HG03159 (cell line): ENCODE data around the gene MARVELD3.
"Not testable (repeated sequence)": the region's sequence is repeated elsewhere in the genome, so short reads cannot be mapped to it uniquely, and the experiment has no call there.

Source experiments
- ATAC-seq: cut with Tn5 transposase; IDR thresholded peaks from one replicate; pipeline ENCODE4 v1.9.1; 2021; ENCODE audit warnings: mild to moderate bottlenecking, moderate library complexity; ENCODE audit not compliant: unreplicated experiment

The MARVELD3 gene

DNA sequence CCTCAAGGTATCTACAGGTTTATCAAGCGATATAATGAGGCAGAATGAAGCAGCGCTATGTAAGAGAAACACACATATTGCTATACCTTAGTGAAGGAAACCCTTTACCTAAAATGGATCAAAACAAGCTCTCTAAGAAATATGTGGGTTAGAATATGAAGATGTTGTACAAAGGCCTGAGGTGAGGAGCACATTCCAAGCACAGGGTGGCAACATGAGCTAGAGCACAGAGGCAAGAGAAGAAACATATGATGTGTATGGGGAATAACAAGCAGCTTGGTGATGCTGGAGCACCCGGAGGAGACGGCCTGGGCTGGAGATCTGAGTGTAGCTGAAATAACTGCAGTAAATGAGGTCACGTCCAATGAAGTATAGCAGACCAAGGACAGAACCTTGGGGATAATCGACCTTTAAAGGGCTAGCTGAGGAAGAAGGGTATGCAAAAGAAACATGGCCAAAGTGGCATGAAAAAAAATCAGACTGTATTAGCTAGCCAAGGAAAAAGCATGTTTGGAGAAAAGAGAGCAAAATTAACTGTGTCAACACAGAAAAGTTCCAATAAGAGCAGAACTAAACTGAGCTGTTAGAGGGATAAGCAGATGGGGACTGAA, 44.0 kb downstream of the MARVELD3 start:
- no peak for ATAC-seq

DNA sequence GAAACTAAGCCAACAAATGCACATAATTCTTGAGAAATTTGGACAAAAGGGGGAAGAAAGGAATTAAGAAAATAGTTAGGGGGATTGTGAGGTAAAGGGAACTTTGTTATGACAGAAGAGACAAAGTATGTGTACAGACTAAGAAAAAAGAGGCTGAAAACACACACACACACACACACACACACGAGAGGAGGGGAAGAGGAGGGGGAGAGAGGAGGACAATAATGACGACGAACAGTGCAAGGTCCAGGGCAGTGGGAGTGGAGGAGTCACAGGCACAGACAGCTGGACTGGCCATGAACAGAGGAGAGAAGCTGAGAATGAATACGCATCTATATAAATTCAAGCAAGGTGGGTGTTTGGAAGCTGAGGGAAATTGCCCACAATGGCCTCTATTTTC, 44.6 kb downstream of the MARVELD3 start:
- no peak for ATAC-seq

DNA sequence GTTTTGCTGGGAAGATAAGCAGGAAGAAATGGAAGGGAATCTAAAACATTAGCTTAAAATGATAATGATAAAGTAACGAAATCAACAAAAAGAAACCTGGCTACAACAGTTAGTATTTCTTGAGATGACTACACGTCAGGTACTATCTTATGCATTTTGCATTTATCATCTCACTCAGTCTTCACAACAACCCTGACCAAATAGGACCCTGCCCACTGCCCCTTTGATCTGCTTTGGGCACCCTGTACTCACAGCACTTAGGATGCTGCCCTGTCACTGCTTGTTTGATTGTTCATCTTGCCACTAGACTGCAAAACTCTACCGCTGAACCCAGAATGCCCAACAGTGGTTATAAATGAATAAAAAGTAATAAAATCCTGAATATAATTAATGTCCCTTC, 45.2 kb downstream of the MARVELD3 start:
- no peak for ATAC-seq

DNA sequence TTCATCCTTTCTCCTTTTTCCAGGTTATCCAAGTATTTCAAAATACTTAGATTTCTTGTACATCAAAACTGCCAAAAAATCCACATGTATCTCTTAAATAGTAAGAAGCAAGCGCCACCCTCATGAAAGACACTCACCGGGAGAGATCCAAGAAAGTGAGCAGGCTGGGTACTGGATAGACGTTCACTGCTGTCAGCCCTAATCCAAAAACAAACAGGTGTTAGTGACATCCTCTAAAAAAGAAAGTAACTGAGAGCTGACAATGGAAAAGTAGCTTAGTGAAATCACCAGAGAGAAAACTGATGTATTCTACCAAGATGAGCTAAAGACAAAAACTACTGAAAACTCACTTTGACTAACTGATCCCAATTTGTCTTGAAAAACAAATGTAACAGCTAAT, 46.1 kb downstream of the MARVELD3 start:
- no peak for ATAC-seq

DNA sequence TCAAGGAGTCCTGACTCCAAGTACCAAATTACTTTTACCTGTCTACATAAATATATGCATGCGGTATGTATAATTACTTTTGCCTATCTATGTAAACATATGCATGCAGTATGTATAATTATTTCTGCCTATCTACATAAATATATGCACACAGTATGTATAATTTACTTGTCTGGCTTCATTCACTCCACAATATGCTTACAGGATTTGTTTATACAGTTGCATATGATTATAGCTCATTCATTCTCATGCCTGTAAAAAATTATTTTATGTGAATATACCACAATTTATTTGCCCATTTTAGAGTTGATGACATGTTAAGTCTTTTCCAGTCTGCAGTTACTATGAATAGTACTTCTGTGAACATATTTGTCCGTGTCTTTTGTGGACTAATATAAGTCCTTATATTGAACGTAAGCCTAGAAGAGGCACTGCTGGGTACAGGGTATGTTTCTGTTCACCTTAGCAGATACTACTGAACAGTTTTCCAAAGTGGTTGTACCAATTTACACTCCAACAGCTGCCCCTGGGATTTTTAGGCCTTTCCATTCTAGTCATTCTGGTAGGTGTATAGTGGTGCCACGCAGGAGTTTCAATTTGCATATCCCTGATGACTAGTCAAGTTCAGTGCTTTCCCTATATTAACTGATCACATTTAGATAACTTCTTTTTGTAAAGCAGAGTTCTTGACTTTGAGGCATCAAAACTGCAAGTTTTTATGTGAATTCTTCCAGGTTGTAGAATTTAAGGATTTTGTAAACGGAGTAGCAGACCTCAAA, 47.0 kb downstream of the MARVELD3 start:
- ATAC-seq: no peak

DNA sequence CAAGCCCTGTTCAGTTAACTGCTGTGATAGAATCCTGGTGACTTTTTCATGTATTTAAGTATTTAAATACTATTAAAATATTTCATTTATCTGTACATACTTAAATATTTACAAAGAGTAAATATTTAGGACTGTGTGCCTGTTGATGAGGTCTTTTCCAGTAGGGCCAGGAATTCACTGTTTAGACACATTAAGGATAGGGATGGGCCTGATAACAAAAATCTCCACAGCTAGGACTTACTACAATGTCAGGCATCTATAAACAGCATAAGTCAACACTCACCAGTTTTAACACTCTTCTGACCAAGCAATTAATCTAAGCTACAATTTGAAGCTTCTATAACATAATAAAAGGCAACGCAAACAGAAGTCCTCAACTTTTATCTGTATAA, 47.6 kb downstream of the MARVELD3 start:
- no peak for ATAC-seq

DNA sequence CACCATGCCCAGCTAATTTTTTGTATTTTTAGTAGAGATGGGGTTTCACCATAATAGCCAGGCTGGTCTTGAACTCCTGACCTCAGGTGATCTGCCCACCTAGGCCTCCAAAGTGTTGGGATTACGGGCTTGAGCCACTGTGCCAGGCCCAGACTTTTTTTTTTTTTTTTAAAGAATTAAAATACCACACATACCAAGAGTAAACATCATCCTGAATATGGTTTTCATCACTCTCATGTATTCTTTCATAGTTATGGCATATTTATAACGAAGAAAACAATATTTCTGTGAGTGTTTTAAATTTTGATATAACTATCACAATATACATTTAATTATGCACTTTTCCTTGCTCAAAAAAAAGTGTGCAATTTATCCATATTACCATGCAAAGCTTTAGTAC, 48.2 kb downstream of the MARVELD3 start:
- ATAC-seq: no peak

DNA sequence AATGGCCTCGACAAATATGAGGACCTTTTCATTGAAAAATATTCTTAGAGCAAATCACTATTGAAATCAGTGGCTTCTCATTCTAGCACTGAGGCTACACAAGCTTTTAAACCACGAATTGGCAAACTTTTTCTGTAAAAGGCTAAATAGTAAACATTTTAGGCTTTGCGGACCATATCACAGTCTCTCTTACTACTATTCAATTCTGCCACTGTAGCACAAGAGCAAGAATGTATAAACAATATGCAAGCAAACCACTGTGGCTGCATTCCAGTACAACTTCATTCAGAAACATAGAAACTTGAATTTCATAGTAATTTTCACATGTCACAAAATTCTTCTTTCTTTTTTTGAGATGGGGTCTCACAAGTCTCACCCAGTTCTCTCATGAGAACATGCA, 49.4 kb downstream of the MARVELD3 start:
- ATAC-seq: no peak

DNA sequence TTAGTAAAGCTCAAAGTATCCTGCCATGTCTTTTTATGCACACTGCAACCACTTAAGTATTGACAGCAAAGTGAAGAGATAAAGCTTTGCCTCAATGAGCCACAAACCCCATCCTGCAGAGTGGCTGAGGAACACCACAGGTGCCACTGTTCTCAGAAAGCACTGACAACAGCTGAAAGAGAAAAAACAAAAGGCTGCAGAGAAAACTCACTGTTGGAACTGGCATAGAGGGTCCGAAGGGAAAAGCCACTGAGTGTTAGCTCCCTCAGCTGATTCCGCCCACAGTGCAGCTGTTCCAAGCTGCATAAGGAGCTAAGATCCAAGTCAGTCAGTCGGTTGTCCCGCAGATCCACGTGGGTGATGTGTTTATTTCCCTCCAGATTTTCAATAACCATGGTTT, 50.3 kb downstream of the MARVELD3 start:
- ATAC-seq: no peak

DNA sequence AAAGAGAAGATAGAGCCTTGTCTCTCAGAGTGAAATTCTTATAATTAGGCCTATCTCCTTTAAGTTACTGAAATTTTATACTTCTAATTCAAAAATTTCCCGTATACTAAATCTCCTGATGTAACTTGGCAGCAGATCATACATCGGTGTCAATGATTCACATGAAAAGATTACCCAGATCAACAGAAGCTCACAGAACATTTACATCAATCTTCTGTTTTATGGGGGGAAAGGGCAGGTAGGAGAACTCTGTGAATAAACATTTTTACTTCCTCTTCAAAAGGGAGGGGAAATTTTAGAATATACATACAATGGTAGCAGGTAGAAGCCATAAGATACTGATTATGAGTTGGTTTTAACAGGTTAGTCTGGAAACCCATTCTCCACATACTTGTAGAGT, 55.4 kb downstream of the MARVELD3 start:
- no peak for ATAC-seq

DNA sequence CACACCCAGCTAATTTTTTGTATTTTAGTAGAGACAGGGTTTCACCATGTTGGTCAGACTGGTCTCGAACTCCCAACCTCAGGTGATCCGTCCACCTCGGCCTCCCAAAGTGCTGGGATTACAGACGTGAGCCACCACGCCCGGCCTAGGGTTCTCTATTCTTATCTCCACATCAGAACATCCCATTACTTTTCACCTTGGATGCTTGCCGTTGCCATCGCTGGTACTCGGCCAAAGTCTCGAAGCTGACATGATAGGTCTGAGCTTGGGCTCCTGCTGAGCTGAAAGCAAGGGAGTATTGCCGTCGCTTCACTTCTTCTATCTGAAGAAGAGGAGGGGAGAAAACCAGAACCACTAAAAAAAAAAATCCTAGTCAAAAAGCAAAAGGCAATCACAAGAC, 58.3 kb downstream of the MARVELD3 start:
- ATAC-seq: not testable (repeated sequence)
